Adrenal gland (tissue), 5 donors: ENCODE data around the gene RHOU.

Source experiments
- POLR2A ChIP-seq, 2 donors: fragments of 450-650 bp; IDR thresholded peaks; one replicate each; pipeline ENCODE4 v1.6.1; 2017; ENCODE audit warnings: antibody characterized with exemption in 2 of 2, mild to moderate bottlenecking in 2 of 2, moderate library complexity in 1 of 2
- TF ChIP-seq, protein P1 (sequence below), 6 experiments: fragments of 450-650 bp in 4 of 6; fragments of 200-600 bp in 2 of 6; sonication (generic) in 1 of 6; IDR thresholded peaks; 1 replicate in 5 of 6; 2 replicates in 1 of 6; pipeline versions ENCODE4 v1.5.1 to v1.8.0; 2016 to 2021; ENCODE audit warnings: antibody characterized with exemption in 6 of 6, mild to moderate bottlenecking in 2 of 6, moderate library complexity in 1 of 6
- donor health status: DM: no; HTN: no; CAD: no.

DNA sequence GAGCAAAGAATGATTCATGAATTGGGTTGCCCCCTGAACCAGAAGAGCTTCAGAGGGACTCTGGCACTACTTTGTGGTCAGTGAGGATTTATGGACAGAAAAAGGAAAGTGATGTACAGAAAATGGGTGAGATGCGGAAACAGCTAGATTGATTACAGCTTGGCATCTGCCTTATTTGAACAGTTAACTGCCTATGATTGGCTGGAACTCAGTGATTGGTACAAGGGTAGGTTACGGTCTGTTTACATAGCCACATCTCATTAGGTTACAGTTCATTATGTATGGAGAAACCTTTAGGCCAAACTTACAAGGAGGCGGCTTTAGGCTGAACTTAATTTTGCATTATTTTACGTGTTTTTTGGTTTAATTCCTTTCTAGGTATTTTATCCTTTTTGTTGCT lies 29.0 kb upstream of the RHOU start:
- TF ChIP-seq, protein P1, sequence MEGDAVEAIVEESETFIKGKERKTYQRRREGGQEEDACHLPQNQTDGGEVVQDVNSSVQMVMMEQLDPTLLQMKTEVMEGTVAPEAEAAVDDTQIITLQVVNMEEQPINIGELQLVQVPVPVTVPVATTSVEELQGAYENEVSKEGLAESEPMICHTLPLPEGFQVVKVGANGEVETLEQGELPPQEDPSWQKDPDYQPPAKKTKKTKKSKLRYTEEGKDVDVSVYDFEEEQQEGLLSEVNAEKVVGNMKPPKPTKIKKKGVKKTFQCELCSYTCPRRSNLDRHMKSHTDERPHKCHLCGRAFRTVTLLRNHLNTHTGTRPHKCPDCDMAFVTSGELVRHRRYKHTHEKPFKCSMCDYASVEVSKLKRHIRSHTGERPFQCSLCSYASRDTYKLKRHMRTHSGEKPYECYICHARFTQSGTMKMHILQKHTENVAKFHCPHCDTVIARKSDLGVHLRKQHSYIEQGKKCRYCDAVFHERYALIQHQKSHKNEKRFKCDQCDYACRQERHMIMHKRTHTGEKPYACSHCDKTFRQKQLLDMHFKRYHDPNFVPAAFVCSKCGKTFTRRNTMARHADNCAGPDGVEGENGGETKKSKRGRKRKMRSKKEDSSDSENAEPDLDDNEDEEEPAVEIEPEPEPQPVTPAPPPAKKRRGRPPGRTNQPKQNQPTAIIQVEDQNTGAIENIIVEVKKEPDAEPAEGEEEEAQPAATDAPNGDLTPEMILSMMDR (IDR thresholded peaks at IDR 0.05), result no peak
- TF ChIP-seq POLR2A (IDR thresholded peaks at IDR 0.05), result no peak
